Endothelial cell of umbilical vein (primary cell): ENCODE results near the gene KCNQ5. TPM values are rescaled to one million over a fixed set of nuclear protein-coding genes. Genes with fewer than 3 reads are reported as not detected.

Experiments used
- BruUV-seq: library from RNA; stranded (reverse); fragments of 400-500 nt; replicated peaks from 2 replicates; lab custom pipeline; 2021; lab: Mats Ljungman, UMichigan
- CTCF ChIA-PET: fragments of 300-600, 350-600 bp; sonication (Branson Sonifier 250); formaldehyde crosslinking; loops from one replicate; lab custom pipeline; 2021; ENCODE audit warnings: antibody characterized with exemption, inconsistent platforms; lab: Charles Lee
- POLR2A ChIA-PET: fragments of 300-600, 350-600 bp; sonication (Branson Sonifier 250); formaldehyde crosslinking; loops from one replicate; lab custom pipeline; 2021; ENCODE audit warnings: antibody characterized with exemption, inconsistent platforms; lab: Charles Lee
- DNase-seq: peaks from one replicate; pipeline ENCODE4 v3.0.0-alpha.2; 2011; ENCODE audit warnings: low read depth, low spot score
- FAIRE-seq: peaks from 2 replicates; lab custom pipeline; 2011; peaks lifted over from hg19 to GRCh38; lab: Jason Lieb, UNC
- H2AFZ ChIP-seq: 2 replicates; pipeline ENCODE4 v1.6.0; 2012; ENCODE audit warnings: low read depth, low read length, control low read depth, inconsistent platforms
- H3K27ac ChIP-seq: 2 replicates; pipeline ENCODE4 v1.5.1; 2011; ENCODE audit warnings: low read depth, mild to moderate bottlenecking, control low read depth, low read length, moderate library complexity; ENCODE audit not compliant: insufficient read depth
- H3K27me3 ChIP-seq, 2 experiments: 2 replicates each; pipeline versions ENCODE4 v1.6.0 to v1.6.1; 2011; ENCODE audit warnings: low read length in 2 of 2, mixed read lengths in 1 of 2; ENCODE audit not compliant: control insufficient read depth in 2 of 2, insufficient read depth in 2 of 2
- H3K36me3 ChIP-seq, 2 experiments: 2 replicates in 1 of 2; 3 replicates in 1 of 2; pipeline ENCODE4 v1.5.1; 2011; ENCODE audit warnings: low read length in 2 of 2, mild to moderate bottlenecking in 1 of 2, moderate library complexity in 1 of 2; ENCODE audit not compliant: control insufficient read depth in 2 of 2, insufficient read depth in 2 of 2; ENCODE audit errors: extremely low read depth in 1 of 2
- H3K4me1 ChIP-seq: 3 replicates; pipeline ENCODE4 v1.5.1; 2011; ENCODE audit warnings: mild to moderate bottlenecking, low read length; ENCODE audit not compliant: control insufficient read depth, insufficient read depth; ENCODE audit errors: extremely low read depth
- H3K4me2 ChIP-seq: 2 replicates; pipeline ENCODE4 v1.6.1; 2011; ENCODE audit warnings: low read length, control low read depth, mixed read lengths; ENCODE audit not compliant: insufficient read depth
- H3K4me3 ChIP-seq, 3 experiments: fragments of 200-600 bp in 1 of 3; sonication (generic), shearing (Covaris generic) in 1 of 3; replicated peaks in 1 of 3; 2 replicates each; pipeline ENCODE4 v1.5.1; 2011 to 2016; ENCODE audit warnings: control low read depth in 3 of 3, low read length in 3 of 3, mild to moderate bottlenecking in 2 of 3, inconsistent platforms in 1 of 3, low read depth in 1 of 3, moderate library complexity in 1 of 3; ENCODE audit not compliant: insufficient read depth in 1 of 3
- H3K79me2 ChIP-seq: 2 replicates; pipeline ENCODE4 v1.6.0; 2012; ENCODE audit warnings: low read length, inconsistent platforms; ENCODE audit not compliant: control insufficient read depth, insufficient read depth
- H3K9ac ChIP-seq: replicated peaks from 2 replicates; pipeline ENCODE3; 2011; ENCODE audit warnings: low read length, control low read depth; ENCODE audit not compliant: insufficient read depth; ENCODE audit errors: extremely low read depth
- H3K9me1 ChIP-seq: replicated peaks from 3 replicates; pipeline ENCODE4 v1.6.0; 2011; ENCODE audit warnings: mild to moderate bottlenecking, low read length; ENCODE audit not compliant: control insufficient read depth, insufficient read depth; ENCODE audit errors: extremely low read depth
- H3K9me3 ChIP-seq: replicated peaks from 2 replicates; pipeline ENCODE4 v1.5.1; 2012; ENCODE audit warnings: low read length, inconsistent platforms; ENCODE audit not compliant: control insufficient read depth, insufficient read depth
- H4K20me1 ChIP-seq: replicated peaks from 2 replicates; pipeline ENCODE3; 2011; ENCODE audit warnings: mild to moderate bottlenecking, low read length; ENCODE audit not compliant: control insufficient read depth, insufficient read depth; ENCODE audit errors: extremely low read depth
- EZH2 ChIP-seq: IDR thresholded peaks from 2 replicates; pipeline ENCODE4 v1.6.1; 2012; ENCODE audit warnings: borderline replicate concordance, low read depth, mild to moderate bottlenecking, moderate library complexity, low read length, inconsistent platforms; ENCODE audit not compliant: severe bottlenecking
- FOS ChIP-seq: IDR thresholded peaks from 2 replicates; pipeline ENCODE4 v1.6.1; 2011; ENCODE audit warnings: mild to moderate bottlenecking, low read length, moderate library complexity, borderline replicate concordance; ENCODE audit not compliant: insufficient read depth
- JUN ChIP-seq: IDR thresholded peaks from 2 replicates; pipeline ENCODE4 v1.6.1; 2011; ENCODE audit warnings: borderline replicate concordance, low read depth; ENCODE audit not compliant: insufficient read length, insufficient read depth
- POLR2A ChIP-seq: IDR thresholded peaks from 2 replicates; pipeline ENCODE4 v1.6.1; 2012; ENCODE audit warnings: low read depth, mild to moderate bottlenecking, control low read depth, low read length
- POLR2AphosphoS5 ChIP-seq: IDR thresholded peaks from 2 replicates; pipeline ENCODE4 v1.6.1; 2012; ENCODE audit warnings: low read depth, mild to moderate bottlenecking, control low read depth, low read length, moderate library complexity; ENCODE audit not compliant: insufficient read depth
- dilution Hi-C: fragments of 300-500 bp; cut with MboI; formaldehyde crosslinking; loops from one replicate; pipeline ENCODE4 v1.15.0; 2019; ENCODE audit warnings: low sequenced_read_pairs; ENCODE audit not compliant: extremely low pct_ligation_motif_present
- intact Hi-C: fragments of 100-400 bp; cut with micrococcal nuclease; formaldehyde crosslinking; loops from one replicate; pipeline ENCODE4 v1.10.0; 2022
- polyA plus RNA-seq, 4 experiments: library from polyadenylated mRNA; depleted of rRNA in 3 of 4; stranded (reverse) in 3 of 4; unstranded in 1 of 4; fragments of >200 nt; gene quantifications; 2 replicates each; pipeline versions ENCODE4 v1.2.1 to v1.2.3, GENCODE V29; 2011 to 2012; ENCODE audit warnings: missing spikeins in 1 of 4
- total RNA-seq: library from RNA; stranded (reverse); gene quantifications from 2 replicates; pipeline ENCODE4 v1.2.3, GENCODE V29; 2021
- TF ChIP-seq, protein P1 (sequence below), 2 donors: IDR thresholded peaks; 1 replicate in 1 of 2; 2 replicates in 1 of 2; pipeline ENCODE4 v1.5.1; 2011; ENCODE audit warnings: low read length in 2 of 2, mild to moderate bottlenecking in 2 of 2, moderate library complexity in 2 of 2, control low read depth in 1 of 2, inconsistent platforms in 1 of 2, low read depth in 1 of 2; ENCODE audit not compliant: insufficient read depth in 1 of 2; ENCODE audit errors: extremely low read depth in 1 of 2
- TF ChIP-seq, protein P2 (sequence below): IDR thresholded peaks from 2 replicates; pipeline ENCODE4 v1.6.1; 2011; ENCODE audit not compliant: insufficient read depth, insufficient read length

Gene KCNQ5
- total and polyA plus RNA-seq, 2 donors (not counting 3 experiments of a cell fraction or from before 2014, with no cell fraction given) = 0.22 TPM; not detected in 1

DNA sequence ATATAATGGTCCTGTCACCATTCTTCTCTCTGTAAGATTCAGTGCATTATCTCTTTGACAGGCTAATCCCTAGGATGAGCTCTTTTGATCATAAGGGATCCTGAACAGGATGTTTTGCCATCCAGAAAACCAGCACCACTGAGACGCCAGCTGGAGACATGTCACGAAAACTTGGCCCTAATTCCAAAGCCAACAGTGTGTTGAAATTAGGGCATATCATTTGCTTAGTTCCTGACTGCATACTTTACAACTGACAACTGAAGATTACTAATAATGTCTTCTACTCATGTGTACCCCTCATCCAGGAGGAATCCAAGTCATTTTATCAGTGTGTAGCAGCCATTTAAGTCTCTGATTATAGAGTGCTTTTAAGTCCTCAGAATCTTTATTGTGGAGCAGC is 243.6 kb downstream of the KCNQ5 start:
- Histone ChIP-seq H3K4me2 (no peak overlapping the region), H3K4me3 (no peak overlapping the region), H3K9ac (no peak overlapping the region), H3K27me3 (no peaks in the 10 kb centered on the region), H4K20me1 (no peaks in the 10 kb centered on the region), H3K79me2 (no peaks in the 10 kb centered on the region), H3K4me1 (peaks cover 25% of the 10 kb centered on the region), H3K9me1 (no peaks in the 10 kb centered on the region), H2AFZ (no peak overlapping the region), H3K36me3 (no peaks in the 10 kb centered on the region), H3K9me3 (no peaks in the 10 kb centered on the region), H3K27ac (no peak overlapping the region)
- dilution Hi-C loops = no loop called here
- BruUV-seq = no TSS peak
- intact Hi-C loops = no loop called here
- CTCF ChIA-PET = interaction anchor here (1.2 kb wide), 1 partner anchor 12 kb away, joined by 3 read pairs; no protein-coding TSS in a partner anchor
- TF ChIP-seq FOS (no peak), EZH2 (no peak), JUN (no peak), POLR2A (no peak), POLR2AphosphoS5 (no peak)
- TF ChIP-seq, protein P1, sequence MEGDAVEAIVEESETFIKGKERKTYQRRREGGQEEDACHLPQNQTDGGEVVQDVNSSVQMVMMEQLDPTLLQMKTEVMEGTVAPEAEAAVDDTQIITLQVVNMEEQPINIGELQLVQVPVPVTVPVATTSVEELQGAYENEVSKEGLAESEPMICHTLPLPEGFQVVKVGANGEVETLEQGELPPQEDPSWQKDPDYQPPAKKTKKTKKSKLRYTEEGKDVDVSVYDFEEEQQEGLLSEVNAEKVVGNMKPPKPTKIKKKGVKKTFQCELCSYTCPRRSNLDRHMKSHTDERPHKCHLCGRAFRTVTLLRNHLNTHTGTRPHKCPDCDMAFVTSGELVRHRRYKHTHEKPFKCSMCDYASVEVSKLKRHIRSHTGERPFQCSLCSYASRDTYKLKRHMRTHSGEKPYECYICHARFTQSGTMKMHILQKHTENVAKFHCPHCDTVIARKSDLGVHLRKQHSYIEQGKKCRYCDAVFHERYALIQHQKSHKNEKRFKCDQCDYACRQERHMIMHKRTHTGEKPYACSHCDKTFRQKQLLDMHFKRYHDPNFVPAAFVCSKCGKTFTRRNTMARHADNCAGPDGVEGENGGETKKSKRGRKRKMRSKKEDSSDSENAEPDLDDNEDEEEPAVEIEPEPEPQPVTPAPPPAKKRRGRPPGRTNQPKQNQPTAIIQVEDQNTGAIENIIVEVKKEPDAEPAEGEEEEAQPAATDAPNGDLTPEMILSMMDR (IDR thresholded peaks at IDR 0.05; ENCODE audit: extremely low read depth in 1 of 2, insufficient read depth in 1 of 2, low read depth in 1 of 2, low read length in 2 of 2) = no peak
- TF ChIP-seq, protein P2, sequence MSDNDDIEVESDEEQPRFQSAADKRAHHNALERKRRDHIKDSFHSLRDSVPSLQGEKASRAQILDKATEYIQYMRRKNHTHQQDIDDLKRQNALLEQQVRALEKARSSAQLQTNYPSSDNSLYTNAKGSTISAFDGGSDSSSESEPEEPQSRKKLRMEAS = no peak
- DNase-seq (no peak), FAIRE-seq (no peak)
- POLR2A ChIA-PET = no interaction called here
